ENCODE results near the gene CADM4.
A peak's percentile ranks its signal among the peaks of the same experiment; 100 is the strongest.

Gene CADM4

GRCh38 chr19:43597876-43598275 lies 41.8 kb downstream of the CADM4 start:
- no peak overlapping the region for H4K91ac ChIP-seq (ENCODE audit: low read length)
- H2BK120ac ChIP-seq (ENCODE audit: low read depth, low read length): no peak overlapping the region
- H3K14ac ChIP-seq (ENCODE audit: low read length in 2 of 2): no peak overlapping the region
- no peak overlapping the region for H3K23ac ChIP-seq (ENCODE audit: low read length in 2 of 2)
- H2AFZ ChIP-seq (ENCODE audit: low read depth, low read length): no peak overlapping the region
- no peaks in the 10 kb centered on the region for H3K27me3 ChIP-seq (ENCODE audit: control insufficient read depth in 1 of 2, insufficient read depth in 1 of 2, low read length in 2 of 2)
- H3K18ac ChIP-seq (ENCODE audit: low read depth in 1 of 2, low read length in 2 of 2): no peak overlapping the region
- no peak overlapping the region for H2BK5ac ChIP-seq (ENCODE audit: low read depth, low read length, poor library complexity, severe bottlenecking)
- H2AK5ac ChIP-seq (ENCODE audit: low read length, severe bottlenecking): no peak overlapping the region
- H3K4me2 ChIP-seq (ENCODE audit: low read length, poor library complexity, severe bottlenecking): no peak overlapping the region
- H3K4me1 ChIP-seq (ENCODE audit: control insufficient read depth, insufficient read depth, low read depth, low read length): peaks cover 16% of the 10 kb centered on the region
- DNase-seq: no peak
- H2BK15ac ChIP-seq (ENCODE audit: low read depth, poor library complexity, severe bottlenecking): no peak overlapping the region
- peaks cover 35% of the 10 kb centered on the region for H3K79me1 ChIP-seq (replicated peaks; ENCODE audit: low read length, poor library complexity, severe bottlenecking)
- H3K9me3 ChIP-seq (ENCODE audit: control insufficient read depth, low read length): no peaks in the 10 kb centered on the region
- no peak overlapping the region for H2BK12ac ChIP-seq (ENCODE audit: low read length in 2 of 2)
- no peak overlapping the region for H4K8ac ChIP-seq (ENCODE audit: low read length)
- H3K9ac ChIP-seq (ENCODE audit: low read length): peak overlapping the region; percentile 99
- H3K4me3 ChIP-seq (ENCODE audit: insufficient read depth in 1 of 2, low read depth in 1 of 2, low read length in 2 of 2): peak overlapping the region in 1 of 2 experiments; percentile 96
- WGBS: 93% methylated on average over 5 of the region's 5 CpGs
- H3K4ac ChIP-seq (ENCODE audit: low read depth in 1 of 2, low read length in 2 of 2): no peak overlapping the region
- H3K27ac ChIP-seq (ENCODE audit: low read length, poor library complexity, severe bottlenecking): no peak overlapping the region
- peaks cover 36 to 56% of the 10 kb centered on the region in 2 experiments for H3K36me3 ChIP-seq (ENCODE audit: control insufficient read depth in 1 of 2, insufficient read depth in 2 of 2, low read depth in 1 of 2, low read length in 2 of 2)

- H3K9me3 ChIP-seq (ENCODE audit: control insufficient read depth, low read length): no peaks in the 10 kb centered on the region
- H3K14ac ChIP-seq (ENCODE audit: low read length in 2 of 2): peak overlapping the region in 1 of 2 experiments; percentile 12
- peaks cover 34% of the 10 kb centered on the region for H3K79me1 ChIP-seq (replicated peaks; ENCODE audit: low read length, poor library complexity, severe bottlenecking)
- H3K4me2 ChIP-seq (ENCODE audit: low read length, poor library complexity, severe bottlenecking): peak overlapping the region; percentile 72
- no peak overlapping the region for H2BK120ac ChIP-seq (ENCODE audit: low read depth, low read length)
- 38% methylated on average over 6 of the region's 7 CpGs for WGBS
- no peak overlapping the region for H2BK5ac ChIP-seq (ENCODE audit: low read depth, low read length, poor library complexity, severe bottlenecking)
- peak overlapping the region in 1 of 2 experiments; percentile 77 for H3K18ac ChIP-seq (ENCODE audit: low read depth in 1 of 2, low read length in 2 of 2)
- no peak overlapping the region for H4K91ac ChIP-seq (ENCODE audit: low read length)
- H3K4me1 ChIP-seq (ENCODE audit: control insufficient read depth, insufficient read depth, low read depth, low read length): peaks cover 18% of the 10 kb centered on the region
- H3K27me3 ChIP-seq (ENCODE audit: control insufficient read depth in 1 of 2, insufficient read depth in 1 of 2, low read length in 2 of 2): no peaks in the 10 kb centered on the region
- H2AFZ ChIP-seq (ENCODE audit: low read depth, low read length): peak overlapping the region; percentile 21
- peaks cover 40 to 56% of the 10 kb centered on the region in 2 experiments for H3K36me3 ChIP-seq (ENCODE audit: control insufficient read depth in 1 of 2, insufficient read depth in 2 of 2, low read depth in 1 of 2, low read length in 2 of 2)
- peak overlapping the region; percentile 55 to 96 for H3K4me3 ChIP-seq (ENCODE audit: insufficient read depth in 1 of 2, low read depth in 1 of 2, low read length in 2 of 2)
- H4K8ac ChIP-seq (ENCODE audit: low read length): peak overlapping the region; percentile 86
- H2BK15ac ChIP-seq (ENCODE audit: low read depth, poor library complexity, severe bottlenecking): no peak overlapping the region
- H2BK12ac ChIP-seq (ENCODE audit: low read length in 2 of 2): peak overlapping the region in 1 of 2 experiments; percentile 27
- no peak overlapping the region for H3K23ac ChIP-seq (ENCODE audit: low read length in 2 of 2)
- peak overlapping the region; percentile 63 for H2AK5ac ChIP-seq (ENCODE audit: low read length, severe bottlenecking)
- DNase-seq: peak; percentile 23
- peak overlapping the region in 1 of 2 experiments; percentile 21 for H3K4ac ChIP-seq (ENCODE audit: low read depth in 1 of 2, low read length in 2 of 2)
- H3K9ac ChIP-seq (ENCODE audit: low read length): peak overlapping the region; percentile 99
- peak overlapping the region; percentile 99 for H3K27ac ChIP-seq (ENCODE audit: low read length, poor library complexity, severe bottlenecking)
These were observed 42.7 kb downstream of the CADM4 start for GRCh38 chr19:43596842-43597461.

- Histone ChIP-seq H3K9ac (ENCODE audit: low read length) (peak within 1 kb of the TSS; percentile 99), H3K18ac (ENCODE audit: low read depth in 1 of 2, low read length in 2 of 2) (peak within 1 kb of the TSS; percentile 77 to 81), H3K4me2 (ENCODE audit: low read length, poor library complexity, severe bottlenecking) (peak within 1 kb of the TSS; percentile 79), H3K36me3 (ENCODE audit: control insufficient read depth in 1 of 2, insufficient read depth in 2 of 2, low read depth in 1 of 2, low read length in 2 of 2) (peaks cover 44 to 54% of the 10 kb centered on the region in 2 experiments), H2BK12ac (ENCODE audit: low read length in 2 of 2) (peak within 1 kb of the TSS in 1 of 2 experiments; percentile 73), H2BK120ac (ENCODE audit: low read depth, low read length) (peak within 1 kb of the TSS; percentile 11), H3K4me3 (ENCODE audit: insufficient read depth in 1 of 2, low read depth in 1 of 2, low read length in 2 of 2) (peak within 1 kb of the TSS; percentile 75 to 97), H2BK15ac (ENCODE audit: low read depth, poor library complexity, severe bottlenecking) (peak within 1 kb of the TSS; percentile 74), H2AK5ac (ENCODE audit: low read length, severe bottlenecking) (peak within 1 kb of the TSS; percentile 63), H3K27me3 (ENCODE audit: control insufficient read depth in 1 of 2, insufficient read depth in 1 of 2, low read length in 2 of 2) (no peaks in the 10 kb centered on the region), H3K9me3 (ENCODE audit: control insufficient read depth, low read length) (no peaks in the 10 kb centered on the region), H3K4me1 (ENCODE audit: control insufficient read depth, insufficient read depth, low read depth, low read length) (peaks cover 20% of the 10 kb centered on the region), H3K14ac (ENCODE audit: low read length in 2 of 2) (peak within 1 kb of the TSS in 1 of 2 experiments; percentile 41), H3K27ac (ENCODE audit: low read length, poor library complexity, severe bottlenecking) (peak within 1 kb of the TSS; percentile 99), H2AFZ (ENCODE audit: low read depth, low read length) (peak within 1 kb of the TSS; percentile 47), H4K8ac (ENCODE audit: low read length) (peak within 1 kb of the TSS; percentile 86), H2BK5ac (ENCODE audit: low read depth, low read length, poor library complexity, severe bottlenecking) (peak within 1 kb of the TSS; percentile 89), H3K79me1 (replicated peaks; ENCODE audit: low read length, poor library complexity, severe bottlenecking) (peaks cover 32% of the 10 kb centered on the region), H3K23ac (ENCODE audit: low read length in 2 of 2) (peak within 1 kb of the TSS in 1 of 2 experiments; percentile 47), H4K91ac (ENCODE audit: low read length) (peak within 1 kb of the TSS; percentile 62), H3K4ac (ENCODE audit: low read depth in 1 of 2, low read length in 2 of 2) (peak within 1 kb of the TSS; percentile 61 to 65)
- DNase-seq: peak; percentile 99
- WGBS: under 1% methylated on average over 53 of the region's 60 CpGs
These were observed 43.4 kb downstream of the CADM4 start, which contains the start of the genes IRGQ and ZNF576 for GRCh38 chr19:43595999-43596841. TSS of gene IRGQ (minus strand) at chr19:43596134. CDS start at chr19:43595338, 796 bp downstream. TSS of gene ZNF576 (plus strand) at chr19:43596595. CDS start at chr19:43597109, 514 bp downstream.

- Histone ChIP-seq H2AFZ (ENCODE audit: low read depth, low read length) (no peak overlapping the region), H3K4me2 (ENCODE audit: low read length, poor library complexity, severe bottlenecking) (peak overlapping the region; percentile 79), H3K4me3 (ENCODE audit: insufficient read depth in 1 of 2, low read depth in 1 of 2, low read length in 2 of 2) (peak overlapping the region; percentile 75 to 97), H2AK5ac (ENCODE audit: low read length, severe bottlenecking) (no peak overlapping the region), H3K9ac (ENCODE audit: low read length) (peak overlapping the region; percentile 99), H3K18ac (ENCODE audit: low read depth in 1 of 2, low read length in 2 of 2) (peak overlapping the region in 1 of 2 experiments; percentile 42), H3K4ac (ENCODE audit: low read depth in 1 of 2, low read length in 2 of 2) (peak overlapping the region in 1 of 2 experiments; percentile 65), H2BK15ac (ENCODE audit: low read depth, poor library complexity, severe bottlenecking) (no peak overlapping the region), H3K9me3 (ENCODE audit: control insufficient read depth, low read length) (no peaks in the 10 kb centered on the region), H2BK120ac (ENCODE audit: low read depth, low read length) (no peak overlapping the region), H3K23ac (ENCODE audit: low read length in 2 of 2) (no peak overlapping the region), H4K91ac (ENCODE audit: low read length) (no peak overlapping the region), H3K4me1 (ENCODE audit: control insufficient read depth, insufficient read depth, low read depth, low read length) (peaks cover 20% of the 10 kb centered on the region), H2BK12ac (ENCODE audit: low read length in 2 of 2) (no peak overlapping the region), H4K8ac (ENCODE audit: low read length) (no peak overlapping the region), H3K36me3 (ENCODE audit: control insufficient read depth in 1 of 2, insufficient read depth in 2 of 2, low read depth in 1 of 2, low read length in 2 of 2) (peaks cover 50 to 54% of the 10 kb centered on the region in 2 experiments), H3K14ac (ENCODE audit: low read length in 2 of 2) (no peak overlapping the region), H3K27me3 (ENCODE audit: control insufficient read depth in 1 of 2, insufficient read depth in 1 of 2, low read length in 2 of 2) (no peaks in the 10 kb centered on the region), H3K27ac (ENCODE audit: low read length, poor library complexity, severe bottlenecking) (peak overlapping the region; percentile 88), H3K79me1 (replicated peaks; ENCODE audit: low read length, poor library complexity, severe bottlenecking) (peaks cover 33% of the 10 kb centered on the region), H2BK5ac (ENCODE audit: low read depth, low read length, poor library complexity, severe bottlenecking) (no peak overlapping the region)
- DNase-seq: no peak
- 5% methylated on average over 18 of the region's 18 CpGs for WGBS
These were observed 44.0 kb downstream of the CADM4 start for GRCh38 chr19:43595605-43595998.

Measured in mesenchymal stem cell (in vitro differentiated cells and primary cell).